ENCODE measurements around the gene TMED10.

The TMED10 gene

GRCh38 chr14:75098212-75098611, 78.2 kb downstream of the TMED10 start:
- H2AFZ ChIP-seq (ENCODE audit: low read depth, low read length): no peak overlapping the region
- H3K4me1 ChIP-seq (ENCODE audit: insufficient read depth, low read length): no peaks in the 10 kb centered on the region
- no peaks in the 10 kb centered on the region for H3K27me3 ChIP-seq (ENCODE audit: insufficient read depth, low read length)
- no peaks in the 10 kb centered on the region for H3K9me3 ChIP-seq (ENCODE audit: low read length)
- H3K36me3 ChIP-seq (ENCODE audit: insufficient read depth, low read length): peaks cover 23% of the 10 kb centered on the region
- no peak overlapping the region for H3K4me3 ChIP-seq (ENCODE audit: low read length)

GRCh38 chr14:75096959-75097358, 79.5 kb downstream of the TMED10 start:
- H3K4me3 ChIP-seq (ENCODE audit: low read length): no peak overlapping the region
- no peaks in the 10 kb centered on the region for H3K9me3 ChIP-seq (ENCODE audit: low read length)
- no peak overlapping the region for H2AFZ ChIP-seq (ENCODE audit: low read depth, low read length)
- H3K27me3 ChIP-seq (ENCODE audit: insufficient read depth, low read length): no peaks in the 10 kb centered on the region
- H3K4me1 ChIP-seq (ENCODE audit: insufficient read depth, low read length): no peaks in the 10 kb centered on the region
- H3K36me3 ChIP-seq (ENCODE audit: insufficient read depth, low read length): peaks cover 23% of the 10 kb centered on the region

- Histone ChIP-seq H3K36me3 (ENCODE audit: insufficient read depth, low read length) (peaks cover 17% of the 10 kb centered on the region), H3K9me3 (ENCODE audit: low read length) (no peaks in the 10 kb centered on the region)
These were observed 80.7 kb downstream of the TMED10 start for GRCh38 chr14:75095690-75096089.

GRCh38 chr14:75094896-75095295, 81.5 kb downstream of the TMED10 start:
- Histone ChIP-seq H3K9me3 (ENCODE audit: low read length) (no peaks in the 10 kb centered on the region), H3K4me1 (ENCODE audit: insufficient read depth, low read length) (no peaks in the 10 kb centered on the region), H3K4me3 (ENCODE audit: low read length) (no peak overlapping the region), H2AFZ (ENCODE audit: low read depth, low read length) (no peak overlapping the region), H3K36me3 (ENCODE audit: insufficient read depth, low read length) (peaks cover 15% of the 10 kb centered on the region), H3K27me3 (ENCODE audit: insufficient read depth, low read length) (no peaks in the 10 kb centered on the region)

More at GRCh38 chr14:75095690-75096089, 80.7 kb downstream of the TMED10 start:
- Histone ChIP-seq H3K27me3 (ENCODE audit: insufficient read depth, low read length) (no peaks in the 10 kb centered on the region), H2AFZ (ENCODE audit: low read depth, low read length) (no peak overlapping the region), H3K4me3 (ENCODE audit: low read length) (no peak overlapping the region), H3K4me1 (ENCODE audit: insufficient read depth, low read length) (no peaks in the 10 kb centered on the region)

- H3K4me3 ChIP-seq (ENCODE audit: low read length): no peak overlapping the region
- H3K9me3 ChIP-seq (ENCODE audit: low read length): no peaks in the 10 kb centered on the region
- H3K36me3 ChIP-seq (ENCODE audit: insufficient read depth, low read length): peaks cover 12% of the 10 kb centered on the region
- no peak overlapping the region for H2AFZ ChIP-seq (ENCODE audit: low read depth, low read length)
- no peaks in the 10 kb centered on the region for H3K4me1 ChIP-seq (ENCODE audit: insufficient read depth, low read length)
- no peaks in the 10 kb centered on the region for H3K27me3 ChIP-seq (ENCODE audit: insufficient read depth, low read length)
These were observed 83.7 kb downstream of the TMED10 start for GRCh38 chr14:75092698-75093097.

- Histone ChIP-seq H2AFZ (ENCODE audit: low read depth, low read length) (no peak overlapping the region), H3K4me1 (ENCODE audit: insufficient read depth, low read length) (no peaks in the 10 kb centered on the region), H3K4me3 (ENCODE audit: low read length) (no peak overlapping the region), H3K36me3 (ENCODE audit: insufficient read depth, low read length) (peaks cover 14% of the 10 kb centered on the region), H3K27me3 (ENCODE audit: insufficient read depth, low read length) (no peaks in the 10 kb centered on the region), H3K9me3 (ENCODE audit: low read length) (no peaks in the 10 kb centered on the region)
These were observed 85.2 kb downstream of the TMED10 start for GRCh38 chr14:75091251-75091650.

GRCh38 chr14:75090353-75090752, 86.1 kb downstream of the TMED10 start:
- no peak overlapping the region for H2AFZ ChIP-seq (ENCODE audit: low read depth, low read length)
- H3K4me3 ChIP-seq (ENCODE audit: low read length): no peak overlapping the region
- no peaks in the 10 kb centered on the region for H3K27me3 ChIP-seq (ENCODE audit: insufficient read depth, low read length)
- peaks cover 14% of the 10 kb centered on the region for H3K36me3 ChIP-seq (ENCODE audit: insufficient read depth, low read length)
- no peaks in the 10 kb centered on the region for H3K4me1 ChIP-seq (ENCODE audit: insufficient read depth, low read length)
- no peaks in the 10 kb centered on the region for H3K9me3 ChIP-seq (ENCODE audit: low read length)

- Histone ChIP-seq H3K36me3 (ENCODE audit: insufficient read depth, low read length) (peaks cover 21% of the 10 kb centered on the region), H2AFZ (ENCODE audit: low read depth, low read length) (no peak overlapping the region), H3K27me3 (ENCODE audit: insufficient read depth, low read length) (no peaks in the 10 kb centered on the region), H3K9me3 (ENCODE audit: low read length) (no peaks in the 10 kb centered on the region), H3K4me3 (ENCODE audit: low read length) (no peak overlapping the region), H3K4me1 (ENCODE audit: insufficient read depth, low read length) (no peaks in the 10 kb centered on the region)
These were observed 87.6 kb downstream of the TMED10 start for GRCh38 chr14:75088566-75089373.

GRCh38 chr14:75088153-75088552, 88.3 kb downstream of the TMED10 start:
- no peaks in the 10 kb centered on the region for H3K4me1 ChIP-seq (ENCODE audit: insufficient read depth, low read length)
- H3K9me3 ChIP-seq (ENCODE audit: low read length): no peaks in the 10 kb centered on the region
- no peaks in the 10 kb centered on the region for H3K27me3 ChIP-seq (ENCODE audit: insufficient read depth, low read length)
- no peak overlapping the region for H3K4me3 ChIP-seq (ENCODE audit: low read length)
- H3K36me3 ChIP-seq (ENCODE audit: insufficient read depth, low read length): peaks cover 24% of the 10 kb centered on the region
- no peak overlapping the region for H2AFZ ChIP-seq (ENCODE audit: low read depth, low read length)

GRCh38 chr14:75084513-75084912, 91.9 kb downstream of the TMED10 start:
- Histone ChIP-seq H3K27me3 (ENCODE audit: insufficient read depth, low read length) (no peaks in the 10 kb centered on the region), H3K4me3 (ENCODE audit: low read length) (no peak overlapping the region), H3K4me1 (ENCODE audit: insufficient read depth, low read length) (no peaks in the 10 kb centered on the region), H2AFZ (ENCODE audit: low read depth, low read length) (no peak overlapping the region), H3K9me3 (ENCODE audit: low read length) (no peaks in the 10 kb centered on the region), H3K36me3 (ENCODE audit: insufficient read depth, low read length) (peaks cover 28% of the 10 kb centered on the region)

- peaks cover 28% of the 10 kb centered on the region for H3K36me3 ChIP-seq (ENCODE audit: insufficient read depth, low read length)
- no peak overlapping the region for H2AFZ ChIP-seq (ENCODE audit: low read depth, low read length)
- H3K9me3 ChIP-seq (ENCODE audit: low read length): no peaks in the 10 kb centered on the region
- no peak overlapping the region for H3K4me3 ChIP-seq (ENCODE audit: low read length)
- no peaks in the 10 kb centered on the region for H3K4me1 ChIP-seq (ENCODE audit: insufficient read depth, low read length)
- no peaks in the 10 kb centered on the region for H3K27me3 ChIP-seq (ENCODE audit: insufficient read depth, low read length)
These were observed 93.1 kb downstream of the TMED10 start for GRCh38 chr14:75083271-75083670.

GRCh38 chr14:75081660-75082229, 94.7 kb downstream of the TMED10 start:
- no peaks in the 10 kb centered on the region for H3K4me1 ChIP-seq (ENCODE audit: insufficient read depth, low read length)
- H3K36me3 ChIP-seq (ENCODE audit: insufficient read depth, low read length): peaks cover 18% of the 10 kb centered on the region

More at GRCh38 chr14:75081660-75082229, 94.7 kb downstream of the TMED10 start:
- Histone ChIP-seq H2AFZ (ENCODE audit: low read depth, low read length) (no peak overlapping the region), H3K4me3 (ENCODE audit: low read length) (no peak overlapping the region), H3K9me3 (ENCODE audit: low read length) (no peaks in the 10 kb centered on the region), H3K27me3 (ENCODE audit: insufficient read depth, low read length) (no peaks in the 10 kb centered on the region)
